Measurements from ENCODE around the gene EIF2AK3. TPM values are rescaled to one million over a fixed set of nuclear protein-coding genes. Genes with fewer than 3 reads are reported as not detected.

Gene EIF2AK3
- total RNA-seq, 1 experiment from 2014 or later: 19.3 TPM

GRCh38 chr2:88530081-88530480 is 97.2 kb downstream of the EIF2AK3 start:
- Mint-ChIP-seq H3K27ac (no peak overlapping the region), H3K4me1 (peaks cover 10 to 11% of the 10 kb centered on the region in 2 experiments), H3K27me3 (ENCODE audit: low read depth) (peaks cover 2% of the 10 kb centered on the region; the same call in 1 of the 2 replicates), H3K4me3 (no peak overlapping the region), H3K9me3 (no peaks in the 10 kb centered on the region; a peak in 2 of 5 replicates), H3K36me3 (ENCODE audit: insufficient read depth in 1 of 3, low read depth in 3 of 3) (peaks cover 0 to 2% (median 0%) of the 10 kb centered on the region in 3 experiments; a peak in 1 of 7 replicates)
- Histone ChIP-seq H3K9me3 (ENCODE audit: control insufficient read depth, low read depth, low read length) (no peaks in the 10 kb centered on the region), H3K18ac (ENCODE audit: insufficient read length, low read depth, low read length) (no peak overlapping the region), H4K8ac (replicated peaks; ENCODE audit: insufficient read length, low read depth, low read length) (no peak overlapping the region), H2BK120ac (ENCODE audit: low read depth, low read length, poor library complexity, severe bottlenecking) (no peak overlapping the region), H3K79me2 (ENCODE audit: insufficient read depth, low read length) (no peaks in the 10 kb centered on the region), H3K23me2 (ENCODE audit: insufficient read length, low read depth, low read length, poor library complexity, severe bottlenecking) (no peaks in the 10 kb centered on the region), H3K23ac (ENCODE audit: insufficient read length, low read depth, low read length) (no peak overlapping the region), H3K27ac (ENCODE audit: insufficient read length, low read depth, low read length) (no peak overlapping the region), H2BK12ac (ENCODE audit: insufficient read length, low read depth, low read length) (no peak overlapping the region), H4K20me1 (ENCODE audit: control insufficient read depth, insufficient read depth, insufficient read length) (no peaks in the 10 kb centered on the region), H2AFZ (ENCODE audit: low read length) (no peak overlapping the region), H3K4ac (ENCODE audit: low read depth, low read length) (no peak overlapping the region), H3K14ac (ENCODE audit: insufficient read depth, low read length) (no peak overlapping the region), H2BK5ac (ENCODE audit: insufficient read length, low read length) (no peak overlapping the region), H3K27me3 (ENCODE audit: insufficient read depth, low read length) (no peaks in the 10 kb centered on the region), H2AK5ac (ENCODE audit: insufficient read length, low read length) (no peak overlapping the region), H4K5ac (ENCODE audit: insufficient read length, low read depth, low read length) (no peak overlapping the region), H3K9ac (ENCODE audit: extremely low read depth, insufficient read length, low read length) (no peak overlapping the region), H2BK15ac (ENCODE audit: low read depth, low read length) (no peak overlapping the region), H3K4me1 (ENCODE audit: insufficient read depth, low read length) (0 out of 2 replicates have a peak, but pooled peaks cover 2% of the 10 kb centered on the region), H3K4me2 (ENCODE audit: insufficient read depth, insufficient read length, low read length) (no peak overlapping the region), H3K79me1 (ENCODE audit: insufficient read depth, low read depth, low read length, poor library complexity, severe bottlenecking) (no peaks in the 10 kb centered on the region), H3K56ac (ENCODE audit: insufficient read length, low read depth, low read length) (no peak overlapping the region), H3T11ph (ENCODE audit: low read length) (no peak overlapping the region), H4K91ac (ENCODE audit: insufficient read length, low read depth, low read length) (no peak overlapping the region), H2BK20ac (ENCODE audit: low read depth, low read length, poor library complexity, severe bottlenecking) (no peak overlapping the region)
- no peak for TF ChIP-seq CTCF (conservative IDR thresholded peaks at IDR 0.05)
- no peak for DNase-seq
- WGBS (ENCODE audit: extremely low coverage, insufficient read length, low lambda C conversion rate): no CpG with 5 or more reads among the region's 4 CpGs
